GM19351 (cell line): ENCODE results near the gene MTR.
"Not testable (repeated sequence)": the region's sequence is repeated elsewhere in the genome, so short reads cannot be mapped to it uniquely, and the experiment has no call there.

Experiments
- ATAC-seq: cut with Tn5 transposase; IDR thresholded peaks from one replicate; pipeline ENCODE4 v1.9.1; 2021; ENCODE audit warnings: mild to moderate bottlenecking, moderate library complexity; ENCODE audit not compliant: unreplicated experiment

The MTR gene

GRCh38 chr1:236830116-236830515, 35.0 kb downstream of the MTR start:
- no peak for ATAC-seq

- ATAC-seq: no peak
Measured at GRCh38 chr1:236830560-236830959, 35.5 kb downstream of the MTR start.

GRCh38 chr1:236833575-236833974, 38.5 kb downstream of the MTR start:
- ATAC-seq: no peak

- ATAC-seq: no peak
Measured at GRCh38 chr1:236834876-236835275, 39.8 kb downstream of the MTR start.

- no peak for ATAC-seq
Measured at GRCh38 chr1:236835491-236835890, 40.4 kb downstream of the MTR start.

GRCh38 chr1:236836157-236836556, 41.1 kb downstream of the MTR start:
- ATAC-seq: no peak

GRCh38 chr1:236837115-236837514, 42.0 kb downstream of the MTR start:
- no peak for ATAC-seq

GRCh38 chr1:236837897-236838296, 42.8 kb downstream of the MTR start:
- ATAC-seq: no peak

GRCh38 chr1:236841341-236841740, 46.2 kb downstream of the MTR start:
- no peak for ATAC-seq

GRCh38 chr1:236844499-236845271, 49.6 kb downstream of the MTR start:
- ATAC-seq: no peak

GRCh38 chr1:236845830-236846229, 50.7 kb downstream of the MTR start:
- ATAC-seq: no peak

- no peak for ATAC-seq
Measured at GRCh38 chr1:236848274-236848923, 53.3 kb downstream of the MTR start.

- no peak for ATAC-seq
Measured at GRCh38 chr1:236850077-236850979, 55.2 kb downstream of the MTR start.

GRCh38 chr1:236851871-236852270, 56.8 kb downstream of the MTR start:
- ATAC-seq: no peak

GRCh38 chr1:236853921-236854604, 59.0 kb downstream of the MTR start:
- ATAC-seq: no peak

- no peak for ATAC-seq
Measured at GRCh38 chr1:236854605-236854983, 59.5 kb downstream of the MTR start.

- not testable (repeated sequence) for ATAC-seq
Measured at GRCh38 chr1:236856649-236857048, 61.6 kb downstream of the MTR start.

- no peak for ATAC-seq
Measured at GRCh38 chr1:236858165-236858564, 63.1 kb downstream of the MTR start.

GRCh38 chr1:236860101-236860500, 65.0 kb downstream of the MTR start:
- ATAC-seq: no peak

GRCh38 chr1:236860674-236861073, 65.6 kb downstream of the MTR start:
- no peak for ATAC-seq
